H1 (cell line): ENCODE measurements around the gene CETN1. TPM values are rescaled to one million over a fixed set of nuclear protein-coding genes. Genes with fewer than 3 reads are reported as not detected.

Experiments used
- BACH1 ChIP-seq: IDR thresholded peaks from 2 replicates; pipeline ENCODE4 v1.6.1; 2012; ENCODE audit warnings: low read length, improper control_type of control experiment
- CEBPB ChIP-seq: IDR thresholded peaks from 2 replicates; pipeline ENCODE4 v1.6.1; 2012; ENCODE audit warnings: low read depth, low read length
- CHD7 ChIP-seq: fragments of 300-600 bp; sonication (generic); IDR thresholded peaks from 2 replicates; pipeline ENCODE4 v1.7.1; 2012; ENCODE audit warnings: low read length, moderate library complexity, mild to moderate bottlenecking, inconsistent platforms; ENCODE audit not compliant: insufficient replicate concordance
- EP300 ChIP-seq, 2 experiments: IDR thresholded peaks; 1 replicate in 1 of 2; 2 replicates in 1 of 2; pipeline ENCODE4 v1.6.1; 2011 to 2012; ENCODE audit warnings: low read depth in 2 of 2, low read length in 2 of 2, mild to moderate bottlenecking in 2 of 2, borderline replicate concordance in 1 of 2, inconsistent platforms in 1 of 2, moderate library complexity in 1 of 2
- GABPA ChIP-seq: IDR thresholded peaks from 2 replicates; pipeline ENCODE4 v1.6.1; 2011; ENCODE audit warnings: mild to moderate bottlenecking, low read length, moderate library complexity, borderline replicate concordance; ENCODE audit not compliant: insufficient read depth
- GTF2F1 ChIP-seq: IDR thresholded peaks from 2 replicates; pipeline ENCODE4 v1.6.1; 2012; ENCODE audit warnings: low read depth, low read length, improper control_type of control experiment, borderline replicate concordance
- MAX ChIP-seq: IDR thresholded peaks from 2 replicates; pipeline ENCODE4 v1.6.1; 2012; ENCODE audit warnings: inconsistent platforms
- NRF1 ChIP-seq: IDR thresholded peaks from 2 replicates; pipeline ENCODE4 v1.6.1; 2011; ENCODE audit warnings: mild to moderate bottlenecking, low read depth, low read length, improper control_type of control experiment
- SUZ12 ChIP-seq: fragments of 200-600 bp; sonication (generic); IDR thresholded peaks from 2 replicates; pipeline ENCODE4 v1.6.1; 2012; ENCODE audit warnings: mild to moderate bottlenecking, inconsistent platforms, low read length, moderate library complexity, mixed read lengths
- TAF7 ChIP-seq: optimal IDR thresholded peaks from 2 replicates; pipeline ENCODE3; 2011; ENCODE audit warnings: low read depth, mild to moderate bottlenecking, inconsistent platforms, low read length, moderate library complexity, borderline replicate concordance
- polyA plus RNA-seq, 7 experiments: library from polyadenylated mRNA; depleted of rRNA in 3 of 7; stranded (reverse) in 5 of 7; unstranded in 2 of 7; fragments of >200 nt in 5 of 7; fragments of 200-250 nt in 2 of 7; gene quantifications; 1 replicate in 5 of 7; 2 replicates in 1 of 7; 4 replicates in 1 of 7; pipeline versions ENCODE4 v1.2.1 to v1.2.3, GENCODE V29; 2011 to 2013; ENCODE audit warnings: missing spikeins in 2 of 7, mixed read lengths in 2 of 7
- total RNA-seq: library from RNA; stranded (reverse); fragmentation: NEBNext Ultra II Directional; extraction: Animal tissue kit (Norgen Biotek cat#: 25700); gene quantifications from 2 replicates; pipeline ENCODE4 v1.2.1, GENCODE V29; 2021

The CETN1 gene
- total and polyA plus RNA-seq, 2 of the 8 experiments (the other 6 are each of a cell fraction or from before 2014, with no cell fraction given), result not detected

- no peak for TF ChIP-seq CHD7
- TF ChIP-seq BACH1, result no peak
- TF ChIP-seq GTF2F1, result no peak
- TF ChIP-seq MAX, result no peak
- no peak for TF ChIP-seq NRF1
- TF ChIP-seq TAF7, result no peak
- TF ChIP-seq EP300 (IDR thresholded peaks at IDR 0.05; ENCODE audit: borderline replicate concordance in 1 of 2, low read depth in 2 of 2, low read length in 2 of 2), result no peak
- no peak for TF ChIP-seq GABPA
- TF ChIP-seq SUZ12, result no peak
- no peak for TF ChIP-seq CEBPB
Measured at GRCh38 chr18:610214-610928, 30.2 kb downstream of the CETN1 start (continued).
